ENCODE results near the gene PRG3. TPM values are rescaled to one million over a fixed set of nuclear protein-coding genes. Genes with fewer than 3 reads are reported as not detected.

PRG3 gene
- total and polyA plus RNA-seq, 2 of the 13 experiments (the other 11 are each of a cell fraction or from before 2014, with no cell fraction given), result not detected

GRCh38 chr11:57349491-57350274 lies 31.3 kb downstream of the PRG3 start (continued):
- TF ChIP-seq, protein P1, sequence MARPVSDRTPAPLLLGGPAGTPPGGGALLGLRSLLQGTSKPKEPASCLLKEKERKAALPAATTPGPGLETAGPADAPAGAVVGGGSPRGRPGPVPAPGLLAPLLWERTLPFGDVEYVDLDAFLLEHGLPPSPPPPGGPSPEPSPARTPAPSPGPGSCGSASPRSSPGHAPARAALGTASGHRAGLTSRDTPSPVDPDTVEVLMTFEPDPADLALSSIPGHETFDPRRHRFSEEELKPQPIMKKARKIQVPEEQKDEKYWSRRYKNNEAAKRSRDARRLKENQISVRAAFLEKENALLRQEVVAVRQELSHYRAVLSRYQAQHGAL (CRISPR knock-in tag; IDR thresholded peaks at IDR 0.05; ENCODE audit: not compliant biosample characterization), result no peak
- no peak for TF ChIP-seq ZNF513 (CRISPR knock-in tag; conservative IDR thresholded peaks at IDR 0.05)
- no peak for TF ChIP-seq KLF11 (CRISPR knock-in tag; IDR thresholded peaks at IDR 0.05)
- TF ChIP-seq, protein P2, sequence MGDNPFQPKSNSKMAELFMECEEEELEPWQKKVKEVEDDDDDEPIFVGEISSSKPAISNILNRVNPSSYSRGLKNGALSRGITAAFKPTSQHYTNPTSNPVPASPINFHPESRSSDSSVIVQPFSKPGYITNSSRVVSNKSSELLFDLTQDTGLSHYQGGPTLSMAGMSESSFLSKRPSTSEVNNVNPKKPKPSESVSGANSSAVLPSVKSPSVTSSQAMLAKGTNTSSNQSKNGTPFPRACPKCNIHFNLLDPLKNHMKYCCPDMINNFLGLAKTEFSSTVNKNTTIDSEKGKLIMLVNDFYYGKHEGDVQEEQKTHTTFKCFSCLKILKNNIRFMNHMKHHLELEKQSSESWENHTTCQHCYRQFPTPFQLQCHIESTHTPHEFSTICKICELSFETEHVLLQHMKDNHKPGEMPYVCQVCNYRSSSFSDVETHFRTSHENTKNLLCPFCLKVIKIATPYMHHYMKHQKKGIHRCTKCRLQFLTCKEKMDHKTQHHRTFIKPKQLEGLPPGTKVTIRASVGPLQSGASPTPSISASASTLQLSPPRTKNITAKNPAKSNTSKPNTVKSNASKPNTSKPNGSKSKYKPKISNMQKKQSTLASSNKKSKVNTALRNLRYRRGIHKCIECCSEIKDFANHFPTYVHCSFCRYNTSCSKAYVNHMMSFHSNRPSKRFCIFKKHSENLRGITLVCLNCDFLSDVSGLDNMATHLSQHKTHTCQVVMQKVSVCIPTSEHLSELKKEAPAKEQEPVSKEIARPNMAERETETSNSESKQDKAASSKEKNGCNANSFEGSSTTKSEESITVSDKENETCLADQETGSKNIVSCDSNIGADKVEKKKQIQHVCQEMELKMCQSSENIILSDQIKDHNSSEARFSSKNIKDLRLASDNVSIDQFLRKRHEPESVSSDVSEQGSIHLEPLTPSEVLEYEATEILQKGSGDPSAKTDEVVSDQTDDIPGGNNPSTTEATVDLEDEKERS (CRISPR knock-in tag; IDR thresholded peaks at IDR 0.05), result 0 out of 2 replicates have a peak, but pooled peaks have one; percentile 39
- peak; percentile 22; the same call in 1 of the 2 replicates for TF ChIP-seq GABPB1 (CRISPR knock-in tag; IDR thresholded peaks at IDR 0.05)
- TF ChIP-seq MAZ (IDR thresholded peaks at IDR 0.05; ENCODE audit: borderline replicate concordance, low read depth, low read length), result no peak
- TF ChIP-seq MAZ (CRISPR knock-in tag; IDR thresholded peaks at IDR 0.05; ENCODE audit: low read depth), result no peak; the same call in 1 of the 2 replicates
- TF ChIP-seq ZNF773 (CRISPR knock-in tag; IDR thresholded peaks at IDR 0.05; ENCODE audit: borderline replicate concordance), result no peak
- TF ChIP-seq, protein P3, sequence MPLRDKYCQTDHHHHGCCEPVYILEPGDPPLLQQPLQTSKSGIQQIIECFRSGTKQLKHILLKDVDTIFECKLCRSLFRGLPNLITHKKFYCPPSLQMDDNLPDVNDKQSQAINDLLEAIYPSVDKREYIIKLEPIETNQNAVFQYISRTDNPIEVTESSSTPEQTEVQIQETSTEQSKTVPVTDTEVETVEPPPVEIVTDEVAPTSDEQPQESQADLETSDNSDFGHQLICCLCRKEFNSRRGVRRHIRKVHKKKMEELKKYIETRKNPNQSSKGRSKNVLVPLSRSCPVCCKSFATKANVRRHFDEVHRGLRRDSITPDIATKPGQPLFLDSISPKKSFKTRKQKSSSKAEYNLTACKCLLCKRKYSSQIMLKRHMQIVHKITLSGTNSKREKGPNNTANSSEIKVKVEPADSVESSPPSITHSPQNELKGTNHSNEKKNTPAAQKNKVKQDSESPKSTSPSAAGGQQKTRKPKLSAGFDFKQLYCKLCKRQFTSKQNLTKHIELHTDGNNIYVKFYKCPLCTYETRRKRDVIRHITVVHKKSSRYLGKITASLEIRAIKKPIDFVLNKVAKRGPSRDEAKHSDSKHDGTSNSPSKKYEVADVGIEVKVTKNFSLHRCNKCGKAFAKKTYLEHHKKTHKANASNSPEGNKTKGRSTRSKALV (CRISPR knock-in tag; IDR thresholded peaks at IDR 0.05), result no peak
- no peak for TF ChIP-seq FLYWCH1 (CRISPR knock-in tag; IDR thresholded peaks at IDR 0.05)
- TF ChIP-seq ZSCAN31 (CRISPR knock-in tag; IDR thresholded peaks at IDR 0.05; ENCODE audit: low read depth), result peak; percentile 51; the same call in 1 of the 2 replicates
- TF ChIP-seq MTA1 (CRISPR knock-in tag; IDR thresholded peaks at IDR 0.05; ENCODE audit: borderline replicate concordance), result 0 out of 2 replicates have a peak, but pooled peaks have one; percentile 25
- TF ChIP-seq ZIK1 (CRISPR knock-in tag; IDR thresholded peaks at IDR 0.05; ENCODE audit: borderline replicate concordance, low read depth), result 0 out of 2 replicates have a peak, but pooled peaks have one; percentile 42
- TF ChIP-seq ZNF44 (CRISPR knock-in tag; IDR thresholded peaks at IDR 0.05), result no peak
- TF ChIP-seq GPN1 (CRISPR knock-in tag; IDR thresholded peaks at IDR 0.05; ENCODE audit: borderline replicate concordance), result no peak
- no peak for TF ChIP-seq KLF9 (CRISPR knock-in tag; IDR thresholded peaks at IDR 0.05; ENCODE audit: low read depth)
- TF ChIP-seq ZNF562 (CRISPR knock-in tag; IDR thresholded peaks at IDR 0.05; ENCODE audit: borderline replicate concordance), result no peak
- 0 out of 2 replicates have a peak, but pooled peaks have one; percentile 48 for TF ChIP-seq ZNF776 (CRISPR knock-in tag; IDR thresholded peaks at IDR 0.05)
- peak; percentile 67; the same call in 1 of the 2 replicates for TF ChIP-seq CEBPG (CRISPR knock-in tag; IDR thresholded peaks at IDR 0.05)
- TF ChIP-seq, protein P4, sequence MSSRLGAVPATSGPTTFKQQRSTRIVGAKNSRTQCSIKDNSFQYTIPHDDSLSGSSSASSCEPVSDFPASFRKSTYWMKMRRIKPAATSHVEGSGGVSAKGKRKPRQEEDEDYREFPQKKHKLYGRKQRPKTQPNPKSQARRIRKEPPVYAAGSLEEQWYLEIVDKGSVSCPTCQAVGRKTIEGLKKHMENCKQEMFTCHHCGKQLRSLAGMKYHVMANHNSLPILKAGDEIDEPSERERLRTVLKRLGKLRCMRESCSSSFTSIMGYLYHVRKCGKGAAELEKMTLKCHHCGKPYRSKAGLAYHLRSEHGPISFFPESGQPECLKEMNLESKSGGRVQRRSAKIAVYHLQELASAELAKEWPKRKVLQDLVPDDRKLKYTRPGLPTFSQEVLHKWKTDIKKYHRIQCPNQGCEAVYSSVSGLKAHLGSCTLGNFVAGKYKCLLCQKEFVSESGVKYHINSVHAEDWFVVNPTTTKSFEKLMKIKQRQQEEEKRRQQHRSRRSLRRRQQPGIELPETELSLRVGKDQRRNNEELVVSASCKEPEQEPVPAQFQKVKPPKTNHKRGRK (CRISPR knock-in tag; IDR thresholded peaks at IDR 0.05), result no peak
- no peak for TF ChIP-seq NBN (conservative IDR thresholded peaks at IDR 0.05)

Data from HepG2 (cell line).